Measurements from ENCODE around the gene DNAH14. TPM values are rescaled to one million over a fixed set of nuclear protein-coding genes. Genes with fewer than 3 reads are reported as not detected.
"Not testable (repeated sequence)": the region's sequence is repeated elsewhere in the genome, so short reads cannot be mapped to it uniquely, and the experiment has no call there.

Gene DNAH14
- total RNA-seq, 1 experiment from 2014 or later: 39.7 TPM

- H2AK5ac ChIP-seq (ENCODE audit: insufficient read length, low read length): no peak overlapping the region
- no peak overlapping the region for H4K91ac ChIP-seq (ENCODE audit: insufficient read length, low read depth, low read length)
- no peak overlapping the region for H2BK15ac ChIP-seq (ENCODE audit: low read depth, low read length)
- DNase-seq: no peak
- H3K4me3 Mint-ChIP-seq: no peak overlapping the region
- WGBS (ENCODE audit: extremely low coverage, insufficient read length, low lambda C conversion rate): no CpG with 5 or more reads among the region's 1 CpG
- no peak overlapping the region for H3K9ac ChIP-seq (ENCODE audit: extremely low read depth, insufficient read length, low read length)
- no peak overlapping the region for H4K8ac ChIP-seq (replicated peaks; ENCODE audit: insufficient read length, low read depth, low read length)
- no peak overlapping the region for H3K4ac ChIP-seq (ENCODE audit: low read depth, low read length)
- H2BK5ac ChIP-seq (ENCODE audit: insufficient read length, low read length): no peak overlapping the region
- H4K5ac ChIP-seq (ENCODE audit: insufficient read length, low read depth, low read length): no peak overlapping the region
- no peak overlapping the region for H3K14ac ChIP-seq (ENCODE audit: insufficient read depth, low read length)
- H3K4me2 ChIP-seq (ENCODE audit: insufficient read depth, insufficient read length, low read length): no peak overlapping the region
- no peak overlapping the region for H2BK120ac ChIP-seq (ENCODE audit: low read depth, low read length, poor library complexity, severe bottlenecking)
- peaks cover 11% of the 10 kb centered on the region for H3K9me3 ChIP-seq (ENCODE audit: control insufficient read depth, low read depth, low read length)
- no peak overlapping the region for H3K56ac ChIP-seq (ENCODE audit: insufficient read length, low read depth, low read length)
- no peaks in the 10 kb centered on the region for H3K23me2 ChIP-seq (ENCODE audit: insufficient read length, low read depth, low read length, poor library complexity, severe bottlenecking)
- H4K20me1 ChIP-seq (ENCODE audit: control insufficient read depth, insufficient read depth, insufficient read length): no peaks in the 10 kb centered on the region
- H3K27me3 Mint-ChIP-seq (ENCODE audit: low read depth): no peaks in the 10 kb centered on the region; the same call in none of the 2 replicates
- H2BK12ac ChIP-seq (ENCODE audit: insufficient read length, low read depth, low read length): no peak overlapping the region
- H3K27ac ChIP-seq (ENCODE audit: insufficient read length, low read depth, low read length): no peak overlapping the region
- peak overlapping the region in 1 of 3 experiments; percentile 27; a peak in 3 of 7 replicates for H3K27ac Mint-ChIP-seq
- no peak overlapping the region for H2BK20ac ChIP-seq (ENCODE audit: low read depth, low read length, poor library complexity, severe bottlenecking)
- peaks cover 19 to 26% (median 24%) of the 10 kb centered on the region in 3 experiments for H3K36me3 Mint-ChIP-seq (ENCODE audit: insufficient read depth in 1 of 3, low read depth in 3 of 3)
- no peaks in the 10 kb centered on the region for H3K79me1 ChIP-seq (ENCODE audit: insufficient read depth, low read depth, low read length, poor library complexity, severe bottlenecking)
- no peak overlapping the region for H2AFZ ChIP-seq (ENCODE audit: low read length)
- H3K4me1 Mint-ChIP-seq: peaks cover 45 to 49% of the 10 kb centered on the region in 2 experiments
- H3K79me2 ChIP-seq (ENCODE audit: insufficient read depth, low read length): no peaks in the 10 kb centered on the region
- H3T11ph ChIP-seq (ENCODE audit: low read length): no peak overlapping the region
- no peak overlapping the region for H3K23ac ChIP-seq (ENCODE audit: insufficient read length, low read depth, low read length)
- no peak for TF ChIP-seq CTCF (conservative IDR thresholded peaks at IDR 0.05)
- H3K27me3 ChIP-seq (ENCODE audit: insufficient read depth, low read length): no peaks in the 10 kb centered on the region
- peaks cover 8% of the 10 kb centered on the region for H3K4me1 ChIP-seq (ENCODE audit: insufficient read depth, low read length)
- H3K18ac ChIP-seq (ENCODE audit: insufficient read length, low read depth, low read length): no peak overlapping the region
- peaks cover 24 to 25% of the 10 kb centered on the region in 2 experiments for H3K9me3 Mint-ChIP-seq
These were observed 45.1 kb upstream of the DNAH14 start for GRCh38 chr1:224884361-224884801.

- H3K4me2 ChIP-seq (ENCODE audit: insufficient read depth, insufficient read length, low read length); H3K4me3 Mint-ChIP-seq; H2AK5ac ChIP-seq (ENCODE audit: insufficient read length, low read length); H2BK15ac ChIP-seq (ENCODE audit: low read depth, low read length); H2AFZ ChIP-seq (ENCODE audit: low read length); H2BK20ac ChIP-seq (ENCODE audit: low read depth, low read length, poor library complexity, severe bottlenecking); H2BK12ac ChIP-seq (ENCODE audit: insufficient read length, low read depth, low read length); H4K91ac ChIP-seq (ENCODE audit: insufficient read length, low read depth, low read length); H3K27ac Mint-ChIP-seq; H3T11ph ChIP-seq (ENCODE audit: low read length); H3K79me2 ChIP-seq (ENCODE audit: insufficient read depth, low read length); DNase-seq; H3K27me3 ChIP-seq (ENCODE audit: insufficient read depth, low read length); H3K79me1 ChIP-seq (ENCODE audit: insufficient read depth, low read depth, low read length, poor library complexity, severe bottlenecking); H3K27ac ChIP-seq (ENCODE audit: insufficient read length, low read depth, low read length); H4K8ac ChIP-seq (replicated peaks; ENCODE audit: insufficient read length, low read depth, low read length); H3K56ac ChIP-seq (ENCODE audit: insufficient read length, low read depth, low read length); H3K27me3 Mint-ChIP-seq (ENCODE audit: low read depth); H4K20me1 ChIP-seq (ENCODE audit: control insufficient read depth, insufficient read depth, insufficient read length); H3K23ac ChIP-seq (ENCODE audit: insufficient read length, low read depth, low read length); H3K9ac ChIP-seq (ENCODE audit: extremely low read depth, insufficient read length, low read length); H3K4me1 ChIP-seq (ENCODE audit: insufficient read depth, low read length); H3K14ac ChIP-seq (ENCODE audit: insufficient read depth, low read length); H3K18ac ChIP-seq (ENCODE audit: insufficient read length, low read depth, low read length); H3K4ac ChIP-seq (ENCODE audit: low read depth, low read length); H2BK120ac ChIP-seq (ENCODE audit: low read depth, low read length, poor library complexity, severe bottlenecking); H3K23me2 ChIP-seq (ENCODE audit: insufficient read length, low read depth, low read length, poor library complexity, severe bottlenecking); H4K5ac ChIP-seq (ENCODE audit: insufficient read length, low read depth, low read length); H2BK5ac ChIP-seq (ENCODE audit: insufficient read length, low read length): not testable (repeated sequence)
- no CpG with 5 or more reads among the region's 2 CpGs for WGBS (ENCODE audit: extremely low coverage, insufficient read length, low lambda C conversion rate)
- H3K9me3 Mint-ChIP-seq: peaks cover 24 to 25% of the 10 kb centered on the region in 2 experiments
- peaks cover 11% of the 10 kb centered on the region for H3K9me3 ChIP-seq (ENCODE audit: control insufficient read depth, low read depth, low read length)
- H3K36me3 Mint-ChIP-seq (ENCODE audit: insufficient read depth in 1 of 3, low read depth in 3 of 3): peaks cover 19 to 26% (median 24%) of the 10 kb centered on the region in 3 experiments
- peaks cover 36 to 40% of the 10 kb centered on the region in 2 experiments for H3K4me1 Mint-ChIP-seq
These were observed 44.1 kb upstream of the DNAH14 start for GRCh38 chr1:224885376-224885775.
